ENCODE data around the gene PACSIN2.

GRCh38 chr22:42922374-42923191, 92.4 kb downstream of the PACSIN2 start:
- TF ChIP-seq CTCF (IDR thresholded peaks at IDR 0.05): no peak
- no peak for TF ChIP-seq POLR2A (IDR thresholded peaks at IDR 0.05)
